Activated CD8-positive, alpha-beta memory T cell treated with anti-CD3 and anti-CD28 coated beads for 48 hours (primary cell): ENCODE data around the gene HEG1.
"Not testable (repeated sequence)": the region's sequence is repeated elsewhere in the genome, so short reads cannot be mapped to it uniquely, and the experiment has no call there.

Experiments used
- DNase-seq, 3 experiments: peaks; one replicate each; pipeline ENCODE4 v3.0.0-alpha.2; 2020; ENCODE audit warnings: low read depth in 2 of 3, low spot score in 2 of 3

HEG1 gene, protein sequence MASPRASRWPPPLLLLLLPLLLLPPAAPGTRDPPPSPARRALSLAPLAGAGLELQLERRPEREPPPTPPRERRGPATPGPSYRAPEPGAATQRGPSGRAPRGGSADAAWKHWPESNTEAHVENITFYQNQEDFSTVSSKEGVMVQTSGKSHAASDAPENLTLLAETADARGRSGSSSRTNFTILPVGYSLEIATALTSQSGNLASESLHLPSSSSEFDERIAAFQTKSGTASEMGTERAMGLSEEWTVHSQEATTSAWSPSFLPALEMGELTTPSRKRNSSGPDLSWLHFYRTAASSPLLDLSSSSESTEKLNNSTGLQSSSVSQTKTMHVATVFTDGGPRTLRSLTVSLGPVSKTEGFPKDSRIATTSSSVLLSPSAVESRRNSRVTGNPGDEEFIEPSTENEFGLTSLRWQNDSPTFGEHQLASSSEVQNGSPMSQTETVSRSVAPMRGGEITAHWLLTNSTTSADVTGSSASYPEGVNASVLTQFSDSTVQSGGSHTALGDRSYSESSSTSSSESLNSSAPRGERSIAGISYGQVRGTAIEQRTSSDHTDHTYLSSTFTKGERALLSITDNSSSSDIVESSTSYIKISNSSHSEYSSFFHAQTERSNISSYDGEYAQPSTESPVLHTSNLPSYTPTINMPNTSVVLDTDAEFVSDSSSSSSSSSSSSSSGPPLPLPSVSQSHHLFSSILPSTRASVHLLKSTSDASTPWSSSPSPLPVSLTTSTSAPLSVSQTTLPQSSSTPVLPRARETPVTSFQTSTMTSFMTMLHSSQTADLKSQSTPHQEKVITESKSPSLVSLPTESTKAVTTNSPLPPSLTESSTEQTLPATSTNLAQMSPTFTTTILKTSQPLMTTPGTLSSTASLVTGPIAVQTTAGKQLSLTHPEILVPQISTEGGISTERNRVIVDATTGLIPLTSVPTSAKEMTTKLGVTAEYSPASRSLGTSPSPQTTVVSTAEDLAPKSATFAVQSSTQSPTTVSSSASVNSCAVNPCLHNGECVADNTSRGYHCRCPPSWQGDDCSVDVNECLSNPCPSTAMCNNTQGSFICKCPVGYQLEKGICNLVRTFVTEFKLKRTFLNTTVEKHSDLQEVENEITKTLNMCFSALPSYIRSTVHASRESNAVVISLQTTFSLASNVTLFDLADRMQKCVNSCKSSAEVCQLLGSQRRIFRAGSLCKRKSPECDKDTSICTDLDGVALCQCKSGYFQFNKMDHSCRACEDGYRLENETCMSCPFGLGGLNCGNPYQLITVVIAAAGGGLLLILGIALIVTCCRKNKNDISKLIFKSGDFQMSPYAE (N-terminal part only)

DNA sequence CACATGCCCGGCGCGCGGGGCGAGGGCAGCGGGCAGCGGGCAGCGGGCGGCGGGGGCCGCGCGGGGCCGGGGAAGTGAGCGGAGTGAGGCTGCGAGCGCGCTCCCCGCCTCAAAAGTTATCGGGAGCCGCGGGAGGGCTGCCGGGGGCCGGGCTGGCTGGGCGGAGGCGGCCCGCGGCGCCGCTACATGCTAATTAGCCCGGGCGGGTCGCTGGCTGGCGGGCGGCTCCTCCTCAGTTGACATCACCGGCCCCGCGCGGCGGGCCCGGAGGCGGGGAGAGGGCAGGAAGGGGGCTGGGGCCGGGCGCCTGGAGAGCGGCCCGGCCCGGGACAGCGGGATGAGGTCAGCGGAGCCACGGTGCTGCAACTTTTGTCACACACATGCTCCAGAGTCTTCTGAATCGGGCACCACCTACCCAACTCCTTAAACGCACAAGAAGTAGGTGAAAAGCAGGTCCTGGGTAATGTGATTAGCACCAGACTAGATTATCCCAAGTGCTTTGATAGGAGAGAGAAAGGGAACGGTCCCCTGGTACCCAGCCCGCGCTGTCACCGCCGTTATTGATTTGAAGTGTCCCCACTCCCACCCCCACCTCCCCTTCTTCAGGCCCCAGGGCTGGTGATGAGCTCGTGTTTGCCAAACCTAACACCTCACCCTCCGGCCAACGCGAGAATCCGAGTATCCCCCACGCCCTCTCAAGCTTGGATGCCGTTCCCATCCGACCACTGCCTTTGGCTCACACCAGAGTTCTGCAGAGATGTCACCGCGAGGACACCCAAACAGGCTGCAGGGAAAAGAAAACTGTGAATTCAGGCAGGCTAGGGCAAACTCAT is at the start of gene HEG1:
Gene HEG1 (minus strand): TSS at position 85 of the 833 bp plus-strand sequence. CDS start 107 bp downstream, outside the sequence.
- DNase-seq: peak; percentile 50 to 57 (median 51)

DNA sequence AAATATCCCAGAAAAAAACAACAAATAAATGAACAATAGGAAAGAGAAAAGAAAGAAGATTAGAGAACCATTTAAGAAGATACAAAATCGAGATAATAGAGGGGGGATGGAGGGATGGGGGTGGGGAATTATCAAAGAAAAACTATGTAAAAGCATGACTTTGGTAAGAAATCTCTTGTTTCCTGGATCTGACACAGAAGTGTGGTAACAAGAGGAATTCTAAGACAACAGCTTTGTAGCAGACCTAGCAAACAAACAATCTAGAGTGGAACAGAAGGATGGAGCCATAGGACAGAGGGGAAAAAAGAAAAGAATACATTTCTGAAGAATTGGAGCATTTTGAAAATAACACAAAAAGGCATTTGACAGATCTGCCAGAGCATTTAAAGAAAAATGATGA is 49.3 kb upstream of the HEG1 start:
- no peak for DNase-seq

- no peak for DNase-seq
Measured at GRCh38 chr3:125104639-125105038, 48.8 kb upstream of the HEG1 start.

DNA sequence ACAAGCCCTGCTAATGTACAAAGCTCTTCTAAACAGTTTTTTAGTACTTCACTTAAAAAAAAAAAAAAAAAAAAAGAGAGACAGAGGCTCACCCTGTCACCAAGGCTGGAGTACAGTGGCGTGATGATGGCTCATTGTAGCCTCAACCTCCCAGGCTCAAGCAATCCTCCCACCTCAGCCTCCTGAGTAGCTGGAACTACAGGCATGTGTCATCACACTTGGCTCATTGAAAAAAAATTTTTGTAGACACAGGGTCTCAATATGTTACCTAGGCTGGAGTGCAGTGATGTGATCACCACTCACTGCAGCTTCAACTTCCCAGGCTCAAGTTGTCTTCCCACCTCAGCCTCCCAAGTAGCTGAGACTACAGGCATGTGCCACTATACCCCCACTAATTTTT is 47.6 kb upstream of the HEG1 start:
- no peak for DNase-seq

- DNase-seq: no peak
Measured at GRCh38 chr3:125102470-125102869, 46.7 kb upstream of the HEG1 start.

- no peak for DNase-seq
Measured at GRCh38 chr3:125098611-125099291, 43.0 kb upstream of the HEG1 start.

DNA sequence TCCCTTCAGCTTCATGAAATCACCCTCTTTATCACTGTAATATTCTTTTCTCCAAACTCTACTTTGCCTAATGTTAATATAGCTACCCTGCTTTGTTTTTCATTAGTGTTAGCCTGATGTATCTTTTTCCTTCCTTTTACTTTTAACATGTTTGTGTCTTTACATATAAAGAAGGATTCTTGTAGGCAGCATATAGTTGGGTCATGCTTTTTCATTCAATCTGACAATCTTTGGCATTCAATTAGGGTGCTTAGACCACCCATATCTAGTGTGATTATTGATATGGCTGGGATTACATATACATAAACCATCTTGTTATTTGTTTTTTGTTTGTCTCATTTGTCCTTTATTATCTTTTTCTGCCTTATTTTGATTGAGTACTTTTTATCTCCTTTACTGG is 34.9 kb upstream of the HEG1 start:
- DNase-seq: no peak

- no peak for DNase-seq
Measured at GRCh38 chr3:125087768-125088391, 32.1 kb upstream of the HEG1 start.

DNA sequence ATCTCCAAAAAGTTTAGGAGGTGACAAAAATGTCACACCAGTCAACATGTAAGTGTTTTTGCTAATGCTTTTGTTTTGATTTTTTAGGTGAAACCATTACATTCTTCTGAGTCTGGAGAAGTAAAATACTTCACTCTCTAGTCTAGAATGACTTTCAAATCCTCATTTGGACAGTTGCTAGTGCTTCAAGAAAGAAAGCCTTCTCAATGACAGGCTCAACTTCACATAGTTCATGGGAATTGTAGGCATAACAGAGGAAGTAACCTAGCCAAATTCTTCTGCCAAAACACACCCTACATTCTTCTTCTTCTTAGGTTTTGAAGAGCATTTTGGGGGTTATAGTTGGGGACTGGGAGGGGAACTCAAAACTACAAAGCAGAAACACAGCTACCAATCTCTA is 29.4 kb upstream of the HEG1 start:
- DNase-seq: no peak

GRCh38 chr3:125083776-125084175 is 28.0 kb upstream of the HEG1 start:
- DNase-seq: no peak

DNA sequence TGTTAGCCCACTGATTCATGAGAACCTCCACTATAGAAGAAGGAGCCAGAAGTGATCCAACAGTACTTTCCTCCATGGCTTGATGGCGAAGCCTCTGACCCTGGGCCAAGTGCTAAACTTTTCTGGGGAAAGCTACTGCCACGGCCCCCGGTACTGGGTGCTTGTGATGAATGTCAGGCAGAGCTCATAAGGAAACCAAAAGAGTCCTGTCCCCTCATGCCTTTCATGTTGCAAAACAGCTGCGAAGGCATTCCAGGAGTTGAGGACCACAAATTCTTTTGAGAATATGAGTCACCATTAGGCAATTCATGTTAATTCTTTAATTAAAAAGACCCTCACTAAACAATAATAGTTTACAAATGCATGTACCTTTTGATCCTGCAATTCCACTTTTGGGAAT is 26.5 kb upstream of the HEG1 start:
- DNase-seq: not testable (repeated sequence)

DNA sequence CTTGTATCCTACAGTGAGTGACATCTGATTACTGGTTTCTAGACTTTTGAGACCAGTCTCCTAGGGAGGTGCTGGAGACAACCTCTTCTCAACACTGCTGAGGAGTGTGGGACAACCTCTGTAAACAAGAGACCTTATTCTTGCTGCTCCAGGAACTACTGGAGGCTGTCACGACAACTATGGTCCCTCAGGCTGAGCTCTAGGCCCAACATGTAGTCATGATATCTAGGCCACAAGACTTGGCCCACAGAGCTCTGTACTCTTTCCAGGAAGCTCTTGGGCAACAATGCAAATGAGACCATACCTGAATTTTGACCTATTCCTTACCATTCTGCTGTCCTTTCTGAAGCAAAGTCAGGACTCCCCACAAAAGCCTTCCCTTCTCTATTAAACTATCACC is 24.3 kb upstream of the HEG1 start:
- no peak for DNase-seq

DNA sequence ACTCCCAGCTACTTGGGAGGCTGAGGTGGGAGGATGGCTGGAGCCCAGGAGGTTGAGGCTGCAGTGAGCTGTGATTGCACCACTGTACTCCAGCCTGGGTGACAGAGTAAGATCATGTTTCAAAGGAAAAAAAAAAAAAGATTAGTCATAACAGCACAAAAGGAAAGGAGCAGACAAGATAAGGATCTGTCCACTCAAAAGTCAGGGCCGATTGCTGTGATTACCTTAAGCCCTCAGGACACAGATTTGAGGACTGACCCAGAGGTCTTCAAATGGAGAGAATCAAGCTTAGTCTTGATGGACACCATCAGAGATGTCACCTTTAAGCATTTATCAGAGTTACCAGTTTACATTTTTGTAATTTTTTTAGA is 23.9 kb upstream of the HEG1 start:
- DNase-seq: no peak

DNA sequence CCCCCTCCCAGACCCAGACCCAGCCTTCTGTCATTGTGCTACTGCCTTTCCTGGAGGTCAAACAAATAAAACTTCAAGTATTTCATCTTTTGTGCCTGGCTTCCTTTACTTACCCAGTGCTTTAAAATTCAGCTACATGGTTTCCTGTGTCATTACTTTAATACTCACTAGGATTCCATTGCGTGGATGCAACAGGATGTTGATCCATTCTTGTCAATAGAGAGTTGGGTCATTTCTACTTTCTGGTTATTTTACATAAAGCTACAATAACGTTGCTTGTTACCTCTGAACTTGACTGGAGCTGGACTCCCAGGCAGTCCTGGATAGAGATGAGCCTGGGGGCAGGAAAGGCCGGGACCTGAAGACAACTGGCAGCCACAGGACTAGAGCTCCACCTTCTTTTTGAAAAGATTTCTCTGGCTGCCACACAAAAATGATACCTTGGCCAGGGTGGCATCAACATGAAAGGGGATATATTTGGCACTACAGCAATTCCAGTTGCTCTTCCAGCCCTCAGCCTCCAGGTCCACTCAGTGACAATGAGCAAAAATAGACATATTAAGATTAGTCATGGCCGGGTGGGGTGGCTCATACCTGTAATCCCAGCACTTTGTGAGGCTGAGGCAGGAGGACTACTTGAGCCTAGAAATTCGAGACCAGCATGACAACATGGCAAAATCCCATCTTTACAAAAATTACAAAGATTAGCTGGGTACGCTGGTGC is 23.3 kb upstream of the HEG1 start:
- no peak for DNase-seq

- no peak for DNase-seq
Measured at GRCh38 chr3:125077864-125078263, 22.1 kb upstream of the HEG1 start.

GRCh38 chr3:125076464-125076863 is 20.7 kb upstream of the HEG1 start:
- no peak for DNase-seq

DNA sequence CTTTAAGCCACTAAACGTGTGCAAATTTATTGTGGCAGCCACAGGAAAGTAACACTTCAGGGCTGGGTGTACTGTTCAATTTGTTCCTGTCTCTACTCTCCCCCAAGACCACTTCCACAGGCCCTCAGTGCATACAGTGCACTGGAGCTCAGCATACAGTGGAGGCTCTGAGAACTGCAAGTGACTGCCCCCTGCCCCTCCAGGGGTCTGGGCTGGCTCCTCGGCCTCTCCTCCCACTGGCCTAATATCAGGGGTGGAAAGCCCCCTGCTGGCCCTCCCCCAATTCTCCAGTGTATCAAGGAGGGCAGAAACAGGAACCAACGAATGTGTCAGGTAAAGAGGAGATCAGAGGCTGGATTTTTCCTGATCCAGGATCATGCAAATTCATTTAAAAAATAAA is 19.9 kb upstream of the HEG1 start:
- no peak for DNase-seq

- no peak for DNase-seq
Measured at GRCh38 chr3:125073390-125073905, 17.7 kb upstream of the HEG1 start.
